T47D (cell line): ENCODE data around the gene ZIM2.
"Not testable (repeated sequence)": the region's sequence is repeated elsewhere in the genome, so short reads cannot be mapped to it uniquely, and the experiment has no call there.

Experiments used
- DNase-seq, 2 experiments: peaks; one replicate each; pipeline versions ENCODE4 v3.0.0 to v3.0.0-alpha.2; 2011 to 2012; ENCODE audit warnings: low read depth in 1 of 2, low spot score in 1 of 2
- JUND ChIP-seq: IDR thresholded peaks from 2 replicates; pipeline ENCODE4 v1.6.1; 2012; ENCODE audit warnings: low read depth
- in situ Hi-C: cut with HindIII; loops from 2 replicates; pipeline ENCODE4 v1.10.0; 2016; ENCODE audit warnings: low sequenced_read_pairs, low pct_unique_long_range_greater_than_20kb

The ZIM2 gene

DNA sequence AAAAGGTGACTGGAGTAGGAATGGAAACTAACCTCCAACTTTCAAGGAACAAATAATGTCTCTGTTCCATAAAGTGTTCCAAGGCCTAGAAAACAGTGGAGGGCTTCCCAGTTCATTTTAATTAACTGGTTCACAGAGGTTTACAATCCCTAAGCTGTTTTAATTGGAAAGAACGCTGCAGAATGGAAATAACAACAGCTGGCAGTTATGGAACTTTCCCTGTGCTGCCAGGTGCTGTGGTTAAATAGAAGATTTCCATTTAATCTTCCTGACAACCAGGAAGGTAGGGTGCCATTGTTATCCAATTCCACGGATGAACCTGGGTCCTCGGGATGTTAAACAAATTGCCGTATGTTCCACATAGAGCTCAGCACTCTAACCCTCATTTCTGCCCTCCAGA, 22.2 kb upstream of the ZIM2 start:
- no peak for DNase-seq
- in situ Hi-C loops = no loop called here
- no peak for TF ChIP-seq JUND

DNA sequence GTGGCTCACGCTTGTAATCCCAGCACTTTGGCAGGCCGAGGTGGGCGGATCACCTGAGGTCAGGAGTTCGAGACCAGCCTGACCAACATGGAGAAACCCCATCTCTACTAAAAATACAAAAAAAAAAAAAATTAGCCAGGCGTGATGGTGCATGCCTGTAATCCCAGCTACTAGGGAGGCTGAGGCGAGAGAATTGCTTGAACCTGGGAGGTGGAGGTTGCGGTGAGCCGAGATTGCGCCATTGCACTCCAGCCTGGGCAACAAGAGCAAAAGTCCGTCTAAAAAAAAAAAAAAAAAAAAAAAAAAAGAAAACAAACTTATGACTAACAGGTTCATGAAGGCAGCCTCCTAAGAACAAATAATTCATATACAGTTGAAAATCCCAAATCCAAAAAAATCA, 19.9 kb upstream of the ZIM2 start:
- in situ Hi-C loops, DNase-seq: not testable (repeated sequence)

DNA sequence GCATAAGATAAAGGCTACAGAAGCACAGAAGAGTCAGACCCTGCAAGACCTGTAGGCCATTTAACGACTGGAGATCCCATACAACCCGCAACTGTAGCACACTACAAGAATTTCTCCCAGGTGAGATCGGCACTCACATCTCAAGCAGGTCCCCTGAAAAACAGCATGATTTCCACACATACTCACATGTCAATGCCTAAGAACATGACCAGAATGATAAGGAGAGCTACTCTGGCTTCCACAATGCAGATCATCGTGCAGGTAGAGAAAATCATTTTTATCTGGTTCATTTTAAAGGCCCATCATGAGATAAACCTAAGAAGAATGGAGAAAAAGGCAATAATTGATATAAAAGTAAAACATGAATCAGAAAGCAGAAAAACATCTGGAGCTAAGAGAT, 17.5 kb upstream of the ZIM2 start:
- no peak for DNase-seq
- in situ Hi-C loops = no loop called here
- no peak for TF ChIP-seq JUND

DNA sequence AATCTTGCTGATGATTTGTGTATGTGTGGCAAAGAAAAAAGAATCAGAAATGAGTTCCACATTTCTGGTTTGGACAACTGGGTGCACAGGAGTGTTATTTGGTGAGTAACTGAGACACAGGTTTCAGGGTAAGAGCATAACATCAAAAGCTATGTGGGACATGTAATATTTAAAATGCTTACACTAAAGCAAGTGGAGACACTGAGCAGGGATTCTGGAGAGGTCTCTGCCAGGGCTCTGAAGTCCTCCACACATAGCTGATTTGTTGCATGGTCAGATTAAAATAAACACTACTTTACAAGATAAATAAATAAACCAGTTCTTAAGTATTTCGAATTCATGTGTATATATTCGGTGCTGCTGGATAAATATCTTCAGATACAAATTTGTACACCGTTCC, 16.3 kb upstream of the ZIM2 start:
- no peak for DNase-seq
- in situ Hi-C loops = no loop called here
- no peak for TF ChIP-seq JUND

DNA sequence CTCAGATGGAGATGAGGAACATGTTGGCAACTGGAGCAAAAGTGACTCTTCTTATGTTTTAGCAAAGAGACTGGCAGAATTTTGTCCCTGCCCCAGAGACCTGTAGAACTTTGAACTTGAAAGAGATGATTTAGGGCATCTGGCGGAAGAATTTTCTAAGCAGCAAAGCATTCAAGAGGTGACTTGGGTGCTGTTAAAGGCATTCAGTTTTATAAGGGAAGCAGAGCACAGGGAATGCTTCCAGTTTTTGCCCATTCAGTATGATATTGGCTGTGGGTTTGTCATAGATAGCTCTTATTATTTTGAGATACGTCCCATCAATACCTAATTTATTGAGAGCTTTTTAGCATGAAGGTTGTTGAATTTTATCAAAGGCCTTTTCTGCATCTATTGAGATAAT, 11.8 kb upstream of the ZIM2 start:
- in situ Hi-C loops, DNase-seq: not testable (repeated sequence)

DNA sequence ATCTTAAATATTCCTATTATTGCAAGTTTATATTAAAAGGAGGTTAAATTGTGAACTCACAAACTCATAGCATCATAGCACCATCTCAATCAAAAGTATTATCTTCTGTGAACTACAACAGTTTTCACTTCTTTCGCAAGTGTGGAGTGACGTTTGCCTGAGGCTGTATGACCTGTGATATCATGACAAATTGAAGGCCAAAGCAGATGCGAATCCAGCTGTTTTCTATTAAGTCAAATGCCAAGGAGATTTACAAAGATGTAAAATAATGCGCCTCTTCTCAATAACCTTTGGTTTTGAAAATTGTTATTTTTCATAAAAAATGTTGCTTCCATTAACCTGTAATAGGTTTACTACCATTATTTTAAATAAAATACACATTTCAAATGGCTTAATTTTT, 7.6 kb upstream of the ZIM2 start:
- no peak for TF ChIP-seq JUND
- no peak for DNase-seq
- in situ Hi-C loops = no loop called here

DNA sequence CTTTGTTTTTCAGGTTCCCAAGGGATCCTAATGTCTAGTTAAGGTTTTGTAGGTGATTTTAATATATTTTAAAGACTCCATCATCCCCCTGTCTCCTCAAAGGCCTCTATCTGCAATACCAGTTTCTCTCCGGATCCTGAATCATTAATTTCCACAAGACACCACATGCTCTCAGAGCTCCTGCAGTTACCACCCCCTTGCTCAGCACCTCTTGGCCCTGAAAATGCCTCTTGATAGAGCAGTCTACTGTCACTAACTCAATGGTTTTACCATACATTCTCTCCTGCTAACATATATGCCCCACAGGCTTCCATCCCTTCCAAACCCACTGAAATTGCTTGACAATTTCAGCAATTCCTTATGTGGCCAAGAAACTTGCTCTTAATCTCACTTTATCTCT, 1.9 kb upstream of the ZIM2 start:
- in situ Hi-C loops = no loop called here
- no peak for DNase-seq
- no peak for TF ChIP-seq JUND

DNA sequence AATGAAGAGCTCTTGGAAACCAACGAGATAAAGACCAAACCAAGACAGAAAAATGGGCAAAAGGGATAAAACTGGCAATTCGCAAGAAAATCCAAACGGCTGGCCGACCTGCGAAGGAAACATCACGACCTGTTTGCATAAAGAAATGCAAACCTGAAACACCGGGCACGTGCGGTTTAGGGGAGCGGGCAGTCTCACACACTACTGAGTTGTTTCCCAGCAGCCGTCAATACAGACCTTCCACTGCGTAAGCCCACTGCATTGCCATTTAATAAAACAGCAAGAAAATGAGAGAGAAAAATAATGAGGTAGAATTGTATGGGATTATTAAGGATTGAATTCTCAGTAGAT, 642 bp upstream of the ZIM2 start:
- DNase-seq = no peak
- no peak for TF ChIP-seq JUND
- in situ Hi-C loops = no loop called here

DNA sequence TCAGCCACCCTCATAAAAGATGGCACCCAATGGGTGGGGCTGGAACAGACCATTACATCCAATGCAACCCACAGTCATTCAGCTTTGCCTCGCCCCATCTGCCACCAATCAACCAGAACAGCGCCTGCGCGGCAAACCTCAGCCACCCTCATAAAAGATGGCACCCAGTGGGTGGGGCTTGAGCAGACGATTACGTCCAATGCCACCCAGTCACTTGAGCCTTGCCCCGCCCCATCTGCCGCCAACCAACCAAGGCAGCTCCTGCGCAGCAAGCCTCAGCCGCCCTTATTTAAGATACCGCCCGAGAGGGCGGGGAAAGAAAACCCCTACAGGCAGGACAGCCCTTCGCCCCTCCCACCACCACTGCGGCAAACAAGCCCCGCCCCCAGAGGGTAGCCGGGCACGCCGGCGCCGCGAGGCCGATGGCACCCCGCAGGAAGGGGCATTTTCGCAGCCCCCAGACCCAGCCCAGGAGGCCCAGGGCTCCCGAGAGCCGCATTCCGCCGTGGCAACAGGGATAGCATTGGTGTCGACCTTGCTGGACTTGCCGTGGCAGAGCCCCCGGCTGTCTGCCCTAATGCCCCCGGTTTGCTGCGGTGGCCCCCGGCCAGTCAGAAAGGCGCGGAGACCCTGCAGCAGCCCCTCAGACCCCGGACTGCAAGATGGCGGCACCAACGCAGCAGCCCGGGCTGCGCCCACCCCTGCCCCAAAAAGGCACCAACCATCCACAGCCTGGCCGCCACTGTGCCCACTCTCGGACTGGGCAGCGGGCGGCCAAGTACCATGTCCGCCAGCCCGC, 675 bp downstream of the ZIM2 start:
- no peak for TF ChIP-seq JUND
- DNase-seq = no peak
- in situ Hi-C loops = no loop called here

DNA sequence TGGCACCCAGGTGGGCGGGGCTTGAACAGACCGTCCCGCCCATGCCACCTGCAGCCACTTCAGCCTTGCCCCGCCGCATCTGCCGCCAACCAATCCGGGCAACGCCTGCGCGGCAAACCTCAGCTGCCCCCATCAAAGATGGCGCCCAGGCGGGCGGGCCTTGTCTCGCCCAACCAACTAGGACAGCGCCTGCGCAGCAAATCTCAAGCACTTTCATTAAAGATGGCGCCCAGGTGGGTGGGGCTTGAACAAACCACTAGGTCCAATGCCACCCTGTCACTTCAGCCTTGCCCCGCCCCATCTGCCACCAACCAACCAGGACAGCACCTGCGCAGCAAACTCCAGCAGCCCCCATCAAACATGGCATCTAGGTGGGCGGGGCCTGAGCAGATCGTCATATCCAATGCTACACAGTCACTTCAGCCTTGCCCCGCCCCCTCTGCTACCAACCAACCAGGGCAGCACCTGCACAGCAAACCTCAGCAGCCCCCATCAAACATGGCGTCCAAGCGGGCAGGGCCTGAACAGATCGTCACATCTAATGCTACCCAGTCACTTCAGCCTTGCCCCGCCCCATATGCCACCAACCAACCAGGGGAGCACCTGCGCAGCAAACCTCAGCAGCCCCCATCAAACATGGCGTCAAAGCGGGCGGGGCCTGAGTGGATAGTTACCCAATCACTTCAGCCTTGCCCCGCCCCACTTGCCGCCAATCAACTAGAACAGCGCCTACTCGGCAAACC, 1.4 kb downstream of the ZIM2 start:
- in situ Hi-C loops = no loop called here
- no peak for TF ChIP-seq JUND
- no peak for DNase-seq

DNA sequence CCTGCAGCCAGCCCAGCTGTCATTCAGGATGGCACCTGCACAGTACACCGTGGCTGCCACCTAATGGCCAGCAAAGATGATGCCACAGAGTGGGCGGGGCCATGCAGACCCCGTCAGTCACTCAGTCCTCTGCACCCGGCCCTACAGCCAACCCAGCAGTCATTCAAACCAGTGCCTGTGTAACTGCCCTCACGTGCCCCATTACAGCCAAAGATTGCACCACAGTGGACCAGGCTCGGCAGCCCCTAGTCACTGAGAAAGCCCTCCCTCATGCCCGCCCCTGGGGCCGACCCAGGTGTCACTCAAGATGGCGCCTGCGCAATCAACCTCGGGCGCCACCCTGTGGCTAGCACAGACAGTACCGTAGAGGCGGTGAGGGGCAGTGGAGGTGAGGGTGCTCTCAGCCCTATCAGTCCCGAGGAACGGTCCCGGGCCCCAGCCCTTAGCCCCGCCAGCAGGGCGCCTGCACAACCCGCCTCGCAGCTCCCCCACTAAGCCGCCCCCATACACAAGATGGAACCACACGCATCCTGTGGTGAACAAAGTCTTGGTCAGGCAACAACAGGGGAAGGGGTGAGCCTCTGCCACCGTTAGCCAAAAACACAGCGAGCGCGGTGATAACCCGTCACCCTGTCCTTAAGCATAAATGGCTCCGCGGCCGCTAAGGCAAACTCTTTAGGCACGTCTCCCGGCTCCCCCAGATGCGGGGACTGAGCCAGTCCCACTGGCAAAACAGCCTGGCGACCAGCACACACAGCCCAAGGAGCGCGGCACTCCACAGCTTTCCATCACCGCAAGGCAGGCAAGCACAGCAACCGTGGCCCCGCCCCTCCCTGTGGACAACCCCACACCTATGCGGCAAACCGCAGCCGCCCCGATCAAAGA, 2.3 kb downstream of the ZIM2 start:
- DNase-seq = no peak
- in situ Hi-C loops = no loop called here
- no peak for TF ChIP-seq JUND

DNA sequence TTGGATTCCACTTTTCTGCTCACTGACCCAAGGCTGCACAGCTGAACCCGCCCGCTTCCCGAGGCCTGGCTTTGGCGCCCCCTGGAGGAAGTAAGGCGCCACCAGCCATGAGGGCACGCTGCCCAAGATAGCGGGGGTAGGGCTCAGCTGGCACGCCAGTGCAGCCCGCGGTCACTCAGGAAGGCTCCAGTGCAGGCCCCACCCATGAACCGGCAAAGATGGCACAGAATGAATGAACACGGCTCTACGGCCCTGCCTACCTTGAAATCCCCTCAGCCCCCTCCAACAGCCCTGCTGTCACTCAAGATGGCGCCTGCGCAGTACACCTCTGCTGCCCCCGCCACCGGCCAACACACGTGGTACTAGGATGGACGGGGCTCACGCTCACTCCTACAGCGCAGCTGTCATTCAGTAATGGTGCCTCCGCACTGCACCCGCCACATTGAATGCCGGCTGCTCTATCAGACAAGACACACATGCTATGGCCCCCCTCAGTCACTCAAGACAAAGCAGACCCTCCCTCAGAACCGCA, 3.0 kb downstream of the ZIM2 start:
- in situ Hi-C loops = no loop called here
- DNase-seq = no peak
- TF ChIP-seq JUND = no peak

DNA sequence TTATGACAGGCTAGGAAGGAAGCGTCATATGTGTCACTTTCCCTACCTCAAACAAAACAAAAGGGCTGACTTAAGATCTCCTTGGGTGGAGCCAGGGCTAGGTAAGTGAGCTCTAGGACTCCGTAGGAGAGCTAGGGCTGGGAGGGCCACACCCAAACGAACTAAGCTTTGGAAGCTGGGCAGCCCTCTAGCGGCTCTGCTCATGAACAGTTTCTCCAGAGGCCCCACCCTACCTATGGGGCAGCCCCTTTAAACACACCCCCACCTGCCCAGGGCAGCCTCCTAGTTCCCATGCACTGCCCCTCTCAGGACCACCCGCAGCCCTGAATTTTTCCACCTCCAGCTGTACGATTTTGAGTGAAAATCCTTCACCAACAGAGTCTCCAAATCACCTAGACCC, 3.5 kb downstream of the ZIM2 start:
- no peak for DNase-seq
- in situ Hi-C loops = no loop called here
- no peak for TF ChIP-seq JUND
